HG02759 (cell line): ENCODE measurements around the gene TRABD2B.

Experiments used
- ATAC-seq: cut with Tn5 transposase; IDR thresholded peaks from one replicate; pipeline ENCODE4 v1.9.1; 2021; ENCODE audit warnings: mild to moderate bottlenecking, moderate library complexity; ENCODE audit not compliant: unreplicated experiment

The TRABD2B gene

GRCh38 chr1:47837866-47838561, 159.2 kb downstream of the TRABD2B start:
- ATAC-seq = no peak

GRCh38 chr1:47837056-47837830, 159.9 kb downstream of the TRABD2B start:
- no peak for ATAC-seq

GRCh38 chr1:47835409-47835808, 161.8 kb downstream of the TRABD2B start:
- no peak for ATAC-seq

GRCh38 chr1:47834326-47834725, 162.9 kb downstream of the TRABD2B start:
- no peak for ATAC-seq

GRCh38 chr1:47830641-47831333, 166.4 kb downstream of the TRABD2B start:
- no peak for ATAC-seq

- no peak for ATAC-seq
These were observed 167.2 kb downstream of the TRABD2B start for GRCh38 chr1:47830021-47830420.

- no peak for ATAC-seq
These were observed 168.2 kb downstream of the TRABD2B start for GRCh38 chr1:47828978-47829377.

GRCh38 chr1:47827109-47827508, 170.1 kb downstream of the TRABD2B start:
- ATAC-seq = no peak

- no peak for ATAC-seq
These were observed 172.5 kb downstream of the TRABD2B start for GRCh38 chr1:47824716-47825115.

- no peak for ATAC-seq
These were observed 172.9 kb downstream of the TRABD2B start for GRCh38 chr1:47824297-47824696.

- no peak for ATAC-seq
These were observed 174.0 kb downstream of the TRABD2B start for GRCh38 chr1:47823040-47823808.

- ATAC-seq = no peak
These were observed 175.4 kb downstream of the TRABD2B start for GRCh38 chr1:47821760-47822159.

- no peak for ATAC-seq
These were observed 177.7 kb downstream of the TRABD2B start for GRCh38 chr1:47819574-47819888.

- no peak for ATAC-seq
These were observed 178.3 kb downstream of the TRABD2B start for GRCh38 chr1:47818682-47819573.

GRCh38 chr1:47817861-47818260, 179.3 kb downstream of the TRABD2B start:
- no peak for ATAC-seq

- ATAC-seq = no peak
These were observed 180.7 kb downstream of the TRABD2B start for GRCh38 chr1:47816325-47817071.

GRCh38 chr1:47814612-47815395, 182.4 kb downstream of the TRABD2B start:
- no peak for ATAC-seq

- no peak for ATAC-seq
These were observed 183.2 kb downstream of the TRABD2B start for GRCh38 chr1:47813970-47814369.
